GM21528 (cell line): Measurements from ENCODE around the gene CDC26.

Experiments used
- ATAC-seq: cut with Tn5 transposase; IDR thresholded peaks from one replicate; pipeline ENCODE4 v1.9.1; 2021; ENCODE audit warnings: mild to moderate bottlenecking, moderate library complexity; ENCODE audit not compliant: unreplicated experiment, low FRiP score

Gene CDC26

GRCh38 chr9:113275157-113276131 lies at the start of gene CDC26, which contains the start of gene PRPF4:
TSS of gene CDC26 (minus strand) at chr9:113275572. CDS start at chr9:113272507, 3,065 bp downstream.
TSS of gene PRPF4 (plus strand) at chr9:113275658. CDS start at chr9:113275744, 86 bp downstream.
- ATAC-seq: peak; percentile 97

- no peak for ATAC-seq
Observed at GRCh38 chr9:113322671-113323070, 47.3 kb upstream of the CDC26 start.

DNA sequence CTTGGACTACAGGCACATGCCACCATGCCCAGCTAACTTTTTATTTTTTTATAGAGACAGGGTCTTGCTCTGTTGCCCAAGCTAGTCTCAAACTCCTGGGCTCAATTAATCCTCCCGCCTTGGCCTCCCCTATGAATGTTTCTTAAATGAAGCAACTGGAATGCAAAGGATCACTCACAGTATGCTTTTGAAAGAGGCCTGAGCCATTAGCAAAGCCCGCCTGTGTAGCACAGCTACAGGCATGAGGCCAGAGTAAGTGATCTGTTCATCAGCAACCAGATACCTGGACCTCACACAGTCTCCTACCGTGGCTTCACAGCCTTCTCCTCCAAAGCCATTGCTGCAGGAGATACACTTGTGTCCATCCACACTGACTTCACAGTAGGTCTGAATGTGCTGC lies 44.7 kb upstream of the CDC26 start:
- no peak for ATAC-seq

- no peak for ATAC-seq
Observed at GRCh38 chr9:113319054-113319453, 43.7 kb upstream of the CDC26 start.

DNA sequence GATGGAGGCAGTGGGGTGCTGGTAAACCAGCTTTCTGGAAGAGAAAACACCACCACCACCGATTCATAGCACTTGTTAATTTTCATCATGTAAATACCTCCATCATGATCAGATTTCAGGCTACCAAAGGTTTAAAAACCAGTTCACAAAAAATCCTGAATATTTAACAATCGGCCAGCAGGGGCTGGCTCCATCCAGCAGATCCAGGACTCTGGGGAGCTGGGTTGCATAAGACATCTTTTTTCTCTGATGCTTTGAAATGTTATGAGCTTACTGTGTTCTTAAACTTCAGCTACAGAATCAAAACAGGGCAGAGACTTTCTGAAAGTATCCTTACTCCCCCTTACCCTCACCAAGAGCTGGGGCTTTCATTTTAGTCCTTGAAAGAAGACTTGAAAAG lies 42.4 kb upstream of the CDC26 start:
- no peak for ATAC-seq

DNA sequence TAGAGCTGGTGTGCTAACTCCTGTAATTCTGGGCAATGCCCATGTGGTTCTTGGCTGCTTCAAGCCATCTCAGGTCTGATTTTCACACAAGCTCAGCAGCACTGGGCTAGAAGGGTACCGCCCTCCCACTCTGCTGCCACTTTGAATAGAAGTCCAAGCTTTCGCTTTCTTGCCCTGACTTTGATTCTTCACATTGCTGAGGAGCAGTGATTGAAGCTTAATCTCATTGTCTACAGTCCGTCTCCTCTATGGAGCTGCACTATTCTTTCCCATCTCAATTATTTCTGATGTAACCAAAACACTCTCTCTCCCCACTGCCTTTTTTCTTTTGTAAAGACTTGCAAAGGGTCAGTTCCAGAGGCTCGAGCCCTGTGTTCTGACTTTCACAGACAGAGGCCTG lies 40.7 kb upstream of the CDC26 start:
- ATAC-seq: no peak

- ATAC-seq: no peak
Observed at GRCh38 chr9:113315231-113315630, 39.9 kb upstream of the CDC26 start.

DNA sequence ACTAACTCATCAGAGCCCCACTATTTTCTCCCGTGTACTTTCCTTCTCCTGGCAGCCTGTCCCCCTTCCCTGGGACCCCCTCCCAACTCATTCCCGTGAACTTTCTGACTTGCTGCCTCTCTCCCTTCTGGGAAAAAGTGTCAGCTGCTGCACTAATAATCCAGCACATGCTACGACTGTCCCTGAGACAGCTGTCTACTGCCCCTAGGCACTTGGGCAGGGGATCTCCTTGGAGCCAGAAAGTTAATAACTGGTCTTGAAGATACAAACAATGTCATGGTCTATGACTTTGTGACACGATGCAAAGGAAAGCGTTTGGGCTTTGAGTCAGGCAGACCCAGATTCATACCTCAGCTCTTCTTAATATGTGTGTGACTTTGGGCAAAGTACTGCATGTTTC lies 37.9 kb upstream of the CDC26 start:
- ATAC-seq: no peak

DNA sequence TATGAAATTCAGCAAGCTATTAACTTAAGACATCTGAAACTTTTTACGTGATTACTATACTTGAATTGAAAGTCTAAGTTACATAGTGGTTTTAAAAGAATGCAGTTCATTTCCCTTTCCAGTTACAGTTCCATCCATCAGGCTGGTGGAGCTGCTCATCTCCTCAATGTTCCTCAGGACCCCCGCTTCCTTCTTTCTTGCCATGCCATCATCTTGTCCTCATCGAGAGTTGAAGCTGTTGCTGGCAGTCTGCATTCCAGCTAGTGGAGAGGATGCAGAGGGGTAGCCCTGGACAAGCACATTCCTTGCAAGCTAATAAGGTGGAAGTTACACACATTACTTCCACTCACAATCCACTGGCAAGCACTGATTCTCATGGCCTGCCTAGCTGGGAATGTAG lies 36.6 kb upstream of the CDC26 start:
- no peak for ATAC-seq

DNA sequence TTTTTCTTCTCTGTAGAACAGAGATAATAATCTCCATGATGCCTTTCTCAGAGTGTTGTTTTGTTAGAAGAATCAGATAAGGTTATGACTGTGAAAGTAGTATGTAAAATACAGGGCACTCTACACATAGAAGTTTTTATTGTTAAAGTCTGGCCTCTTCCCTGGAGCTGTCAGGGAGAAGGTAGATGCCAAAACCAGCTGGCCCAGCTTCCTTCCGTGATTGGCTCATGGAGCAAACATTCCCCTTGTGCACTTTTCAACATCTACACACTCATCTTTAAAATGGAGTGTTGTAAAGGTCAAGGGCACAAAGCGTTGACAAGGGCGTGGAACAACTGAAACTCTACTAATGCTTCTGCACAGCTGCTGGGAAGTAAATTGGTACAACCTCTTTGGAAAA lies 35.2 kb upstream of the CDC26 start:
- no peak for ATAC-seq

DNA sequence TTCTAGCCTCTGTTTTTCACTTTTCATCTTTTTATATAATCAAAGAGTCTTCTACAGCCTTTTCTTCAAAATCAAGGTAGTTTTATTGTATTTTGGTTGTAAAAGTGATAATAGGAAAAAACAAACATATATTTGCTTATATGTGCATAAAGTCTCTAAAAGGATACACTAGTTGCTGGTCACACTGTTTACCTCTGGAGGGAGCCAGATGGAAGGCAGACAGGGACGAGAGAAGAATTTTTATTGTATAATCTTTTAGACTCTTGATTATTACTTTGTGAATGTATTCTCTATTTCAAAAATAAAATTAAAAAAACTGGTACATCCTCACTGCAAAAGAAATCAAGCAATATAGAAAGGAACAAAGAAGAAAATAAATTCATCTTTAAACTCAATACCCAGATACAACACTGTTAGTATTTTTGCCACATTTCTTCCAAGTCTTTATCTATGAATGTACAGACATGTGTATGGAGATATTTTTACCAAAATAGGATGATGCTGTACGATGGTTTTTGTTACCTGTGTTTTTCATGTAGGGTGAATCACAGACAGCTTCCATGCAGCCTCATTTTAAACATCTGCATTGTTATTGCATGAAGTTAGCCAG lies 33.9 kb upstream of the CDC26 start:
- ATAC-seq: no peak

- ATAC-seq: no peak
Observed at GRCh38 chr9:113307396-113307975, 32.1 kb upstream of the CDC26 start.

- ATAC-seq: no peak
Observed at GRCh38 chr9:113306566-113306965, 31.2 kb upstream of the CDC26 start.

GRCh38 chr9:113302792-113303418 lies 27.5 kb upstream of the CDC26 start, which contains the start of gene RNF183:
TSS of gene RNF183 (minus strand) at chr9:113303376. CDS start at chr9:113298184, 5,192 bp downstream.
- ATAC-seq: no peak

GRCh38 chr9:113301548-113301947 lies 26.2 kb upstream of the CDC26 start:
- no peak for ATAC-seq

- no peak for ATAC-seq
Observed at GRCh38 chr9:113299800-113300292, 24.5 kb upstream of the CDC26 start.

GRCh38 chr9:113298924-113299770 lies 23.8 kb upstream of the CDC26 start:
- ATAC-seq: no peak

DNA sequence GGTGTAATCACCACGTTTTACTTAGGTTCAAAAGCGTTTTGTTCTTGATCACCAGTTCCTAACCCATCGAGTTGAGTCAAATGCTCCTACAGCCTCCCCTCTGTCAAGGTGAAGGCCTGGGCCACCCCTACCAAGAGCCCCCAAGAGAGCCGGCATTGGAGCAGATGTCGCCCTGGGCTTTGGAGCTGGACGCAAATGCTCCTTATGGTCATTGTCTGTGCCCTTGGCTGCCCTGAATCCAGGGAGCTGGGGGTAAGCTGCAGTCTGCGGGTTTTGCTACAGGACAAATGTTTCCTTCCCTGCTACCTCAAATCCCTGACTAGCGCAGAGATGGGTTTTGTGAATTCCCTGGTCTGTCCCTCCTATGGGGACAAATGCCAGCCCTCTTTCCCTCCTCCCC lies 22.9 kb upstream of the CDC26 start:
- ATAC-seq: no peak

DNA sequence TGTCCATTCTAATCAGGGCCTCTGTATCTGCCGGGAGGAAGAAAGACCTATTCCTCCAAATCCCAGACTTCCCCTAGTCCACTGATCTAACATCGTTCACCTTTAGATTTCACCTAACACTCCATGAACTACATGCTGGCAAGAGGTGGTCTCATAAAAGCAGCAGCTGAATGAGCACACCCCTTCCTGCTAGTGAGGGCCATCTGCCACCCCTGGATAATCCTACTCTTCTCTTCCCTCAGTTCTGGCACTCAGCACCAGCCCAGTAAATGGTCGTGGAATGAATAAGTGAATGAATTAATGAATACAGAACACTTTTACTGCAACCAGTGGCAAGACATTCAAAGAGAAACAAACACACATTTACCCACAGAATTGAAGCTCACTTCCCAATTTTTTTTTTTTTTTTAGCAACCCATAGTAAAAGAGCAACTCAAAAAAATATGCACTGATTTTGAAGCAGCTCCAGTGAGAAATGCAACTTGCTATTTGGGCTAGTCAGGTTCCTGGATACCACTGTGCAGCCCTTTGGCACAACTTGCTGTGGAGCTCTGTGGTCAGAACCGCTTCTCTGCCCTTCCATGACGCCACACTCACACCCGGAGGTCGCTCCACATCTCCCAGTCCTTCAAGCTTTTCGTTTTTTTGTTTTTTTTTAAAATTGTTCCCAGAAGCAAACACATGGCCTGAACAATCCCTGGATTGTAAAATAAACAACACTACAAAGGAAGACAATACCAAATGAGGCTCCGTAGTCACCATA lies 21.6 kb upstream of the CDC26 start:
- ATAC-seq: no peak
